DOHH2 (cell line): Measurements from ENCODE around the gene TRAF3IP3.

Experiments used
- H3F3A ChIP-seq: fragments of 200-600 bp; sonication (generic), shearing (Covaris generic); 2 replicates; pipeline ENCODE4 v1.6.0; 2016; ENCODE audit warnings: antibody characterized with exemption, mild to moderate bottlenecking; ENCODE audit not compliant: control insufficient read depth, insufficient read depth
- H3K27ac ChIP-seq: fragments of 200-600 bp; sonication (generic); 2 replicates; pipeline ENCODE4 v1.5.1; 2014; ENCODE audit warnings: low read depth, mild to moderate bottlenecking, low read length, moderate library complexity
- H3K27me3 ChIP-seq: fragments of 200-600 bp; sonication (generic); 2 replicates; pipeline ENCODE4 v1.6.1; 2014; ENCODE audit warnings: mild to moderate bottlenecking, low read length, mixed read lengths; ENCODE audit not compliant: control insufficient read depth
- H3K36me3 ChIP-seq: fragments of 200-600 bp; sonication (generic); 2 replicates; pipeline ENCODE4 v1.6.1; 2014; ENCODE audit warnings: mild to moderate bottlenecking, low read length, moderate library complexity, mixed read lengths; ENCODE audit not compliant: control insufficient read depth
- H3K4me1 ChIP-seq: fragments of 200-600 bp; sonication (generic); 2 replicates; pipeline ENCODE4 v1.6.1; 2014; ENCODE audit warnings: mild to moderate bottlenecking, low read length, mixed read lengths; ENCODE audit not compliant: control insufficient read depth
- H3K4me2 ChIP-seq: fragments of 200-600 bp; sonication (generic); 2 replicates; pipeline ENCODE4 v1.6.0; 2014; ENCODE audit warnings: mild to moderate bottlenecking, low read length, moderate library complexity
- H3K4me3 ChIP-seq: fragments of 200-600 bp; sonication (generic); 2 replicates; pipeline ENCODE4 v1.5.1; 2014; ENCODE audit warnings: mild to moderate bottlenecking, low read length, mixed read lengths
- H3K79me2 ChIP-seq: fragments of 200-600 bp; sonication (generic); 2 replicates; pipeline ENCODE4 v1.6.1; 2014; ENCODE audit warnings: mild to moderate bottlenecking, low read length, mixed read lengths; ENCODE audit not compliant: control insufficient read depth
- H3K9me2 ChIP-seq: fragments of 200-600 bp; sonication (generic); replicated peaks from 2 replicates; pipeline ENCODE4 v1.6.1; 2014; ENCODE audit warnings: mild to moderate bottlenecking, low read length, mixed read lengths; ENCODE audit not compliant: control insufficient read depth
- H3K9me3 ChIP-seq: fragments of 200-600 bp; sonication (generic); 2 replicates; pipeline ENCODE4 v1.6.1; 2014; ENCODE audit warnings: antibody characterized with exemption, low read length, mixed read lengths; ENCODE audit not compliant: control insufficient read depth, insufficient read depth
- H4K20me1 ChIP-seq: fragments of 200-600 bp; sonication (generic); 2 replicates; pipeline ENCODE4 v1.6.0; 2014; ENCODE audit warnings: low read depth, mild to moderate bottlenecking, antibody characterized with exemption, low read length, moderate library complexity; ENCODE audit not compliant: control insufficient read depth, insufficient read depth
- EZH2phosphoT487 ChIP-seq: fragments of 200-600 bp; sonication (generic); IDR thresholded peaks from 2 replicates; pipeline ENCODE4 v1.6.1; 2017; ENCODE audit warnings: borderline replicate concordance, mild to moderate bottlenecking, antibody characterized with exemption, low read length, moderate library complexity, mixed read lengths
- TF ChIP-seq, protein P1 (sequence below): fragments of 200-600 bp; sonication (generic); IDR thresholded peaks from one replicate; pipeline ENCODE4 v1.5.1; 2014; ENCODE audit warnings: antibody characterized with exemption, mild to moderate bottlenecking, low read depth, low read length; ENCODE audit not compliant: poor library complexity, severe bottlenecking

The TRAF3IP3 gene

DNA sequence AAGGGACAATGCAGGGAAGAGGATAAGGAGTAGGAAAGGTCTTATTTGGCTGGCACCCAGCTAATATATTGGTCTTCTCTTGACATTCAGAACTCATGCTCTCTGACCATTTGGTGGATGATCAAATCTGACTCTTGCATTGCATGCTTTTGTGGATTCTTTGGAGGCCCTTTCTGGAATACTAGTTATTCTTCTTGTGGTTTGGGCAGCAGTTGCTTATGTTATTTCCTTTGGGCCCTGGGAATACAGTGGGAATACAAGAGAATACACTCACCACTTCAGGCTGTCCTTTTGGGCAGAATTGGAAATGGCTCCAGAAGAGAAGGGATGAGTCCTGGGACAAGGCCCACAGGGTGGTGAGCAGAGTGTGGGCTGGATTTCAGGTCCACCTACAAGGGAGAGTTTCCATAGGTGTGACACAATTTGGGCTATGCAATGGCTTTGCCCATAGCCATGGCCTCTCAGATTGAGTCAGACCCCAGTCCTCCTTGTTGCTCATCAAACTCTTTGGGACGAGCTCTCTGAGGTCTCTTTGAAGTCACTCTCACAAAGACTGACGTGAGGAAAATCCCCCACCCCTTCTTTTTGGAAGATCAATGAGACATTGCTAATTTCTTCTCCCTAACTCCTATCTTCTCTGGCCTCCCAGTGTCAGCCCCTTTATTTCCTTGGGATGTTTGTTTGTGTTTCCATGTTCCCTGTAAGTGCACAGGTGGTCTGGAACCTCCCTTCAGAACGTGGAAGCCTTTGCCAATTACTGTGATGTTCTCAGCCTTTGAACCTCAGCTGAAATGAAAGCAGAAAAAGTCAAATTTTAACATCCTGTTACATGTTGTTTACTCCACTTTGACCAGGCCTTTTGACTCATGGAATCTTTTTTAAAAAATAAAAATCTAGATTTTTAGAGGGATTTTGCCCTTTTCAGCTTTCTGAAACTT is 31.8 kb upstream of the TRAF3IP3 start:
- Histone ChIP-seq H3F3A (no peaks in the 10 kb centered on the region), H3K4me1 (no peaks in the 10 kb centered on the region), H3K36me3 (no peaks in the 10 kb centered on the region), H3K9me2 (no peaks in the 10 kb centered on the region), H3K27ac (no peak overlapping the region), H3K4me3 (no peak overlapping the region), H3K79me2 (no peaks in the 10 kb centered on the region), H4K20me1 (no peaks in the 10 kb centered on the region), H3K9me3 (no peaks in the 10 kb centered on the region), H3K4me2 (no peak overlapping the region), H3K27me3 (no peaks in the 10 kb centered on the region)
- TF ChIP-seq EZH2phosphoT487: no peak
- TF ChIP-seq, protein P1, sequence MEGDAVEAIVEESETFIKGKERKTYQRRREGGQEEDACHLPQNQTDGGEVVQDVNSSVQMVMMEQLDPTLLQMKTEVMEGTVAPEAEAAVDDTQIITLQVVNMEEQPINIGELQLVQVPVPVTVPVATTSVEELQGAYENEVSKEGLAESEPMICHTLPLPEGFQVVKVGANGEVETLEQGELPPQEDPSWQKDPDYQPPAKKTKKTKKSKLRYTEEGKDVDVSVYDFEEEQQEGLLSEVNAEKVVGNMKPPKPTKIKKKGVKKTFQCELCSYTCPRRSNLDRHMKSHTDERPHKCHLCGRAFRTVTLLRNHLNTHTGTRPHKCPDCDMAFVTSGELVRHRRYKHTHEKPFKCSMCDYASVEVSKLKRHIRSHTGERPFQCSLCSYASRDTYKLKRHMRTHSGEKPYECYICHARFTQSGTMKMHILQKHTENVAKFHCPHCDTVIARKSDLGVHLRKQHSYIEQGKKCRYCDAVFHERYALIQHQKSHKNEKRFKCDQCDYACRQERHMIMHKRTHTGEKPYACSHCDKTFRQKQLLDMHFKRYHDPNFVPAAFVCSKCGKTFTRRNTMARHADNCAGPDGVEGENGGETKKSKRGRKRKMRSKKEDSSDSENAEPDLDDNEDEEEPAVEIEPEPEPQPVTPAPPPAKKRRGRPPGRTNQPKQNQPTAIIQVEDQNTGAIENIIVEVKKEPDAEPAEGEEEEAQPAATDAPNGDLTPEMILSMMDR: no peak

DNA sequence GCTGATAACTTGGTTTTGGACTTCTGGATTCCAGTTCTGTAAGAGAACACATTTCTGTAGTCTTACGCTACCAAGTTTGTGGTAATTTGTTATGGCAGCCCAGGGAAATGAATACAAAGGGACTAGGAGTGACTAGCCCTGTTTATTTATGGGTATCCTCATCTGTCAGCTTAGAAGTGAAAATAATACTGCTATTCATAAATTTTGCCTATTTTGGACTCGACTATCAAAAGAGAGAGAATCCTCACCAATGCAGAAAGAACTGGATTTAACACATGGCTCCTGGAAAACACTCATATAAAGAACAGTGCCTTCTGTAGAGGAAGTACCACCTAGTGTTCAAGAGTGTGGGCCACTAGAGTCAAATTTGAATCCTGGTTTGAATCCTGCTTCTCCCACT is 28.6 kb upstream of the TRAF3IP3 start:
- H3K27me3 ChIP-seq: no peaks in the 10 kb centered on the region
- H3K36me3 ChIP-seq: no peaks in the 10 kb centered on the region
- H3K9me3 ChIP-seq: no peaks in the 10 kb centered on the region
- H3F3A ChIP-seq: no peaks in the 10 kb centered on the region
- no peaks in the 10 kb centered on the region for H4K20me1 ChIP-seq
- H3K9me2 ChIP-seq: no peaks in the 10 kb centered on the region
- H3K4me1 ChIP-seq: no peaks in the 10 kb centered on the region
- H3K4me2 ChIP-seq: no peak overlapping the region
- no peaks in the 10 kb centered on the region for H3K79me2 ChIP-seq
- no peak overlapping the region for H3K4me3 ChIP-seq
- TF ChIP-seq EZH2phosphoT487: no peak
- TF ChIP-seq, protein P1: no peak
- no peak overlapping the region for H3K27ac ChIP-seq

DNA sequence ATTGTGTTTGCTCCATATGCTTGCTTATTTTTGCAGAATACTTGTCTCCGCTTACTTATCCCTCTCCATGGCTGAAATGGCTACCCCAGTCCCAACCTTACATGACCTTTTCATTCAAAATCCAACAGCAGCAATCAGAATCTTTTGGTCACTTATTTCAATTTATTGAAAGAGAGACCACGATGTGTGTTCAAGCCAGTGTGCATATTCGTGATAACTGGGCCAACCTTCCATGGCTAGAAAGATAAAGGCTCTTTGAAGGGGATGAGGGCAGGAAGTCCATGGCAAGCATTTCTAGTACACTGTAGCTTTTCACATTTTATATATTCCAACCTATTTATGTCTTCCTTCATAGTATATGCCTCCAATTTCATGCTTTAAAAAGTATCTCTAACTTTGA is 28.1 kb upstream of the TRAF3IP3 start:
- TF ChIP-seq EZH2phosphoT487: no peak
- TF ChIP-seq, protein P1: no peak
- H3K79me2 ChIP-seq: no peaks in the 10 kb centered on the region
- H3K27me3 ChIP-seq: no peaks in the 10 kb centered on the region
- no peaks in the 10 kb centered on the region for H3K36me3 ChIP-seq
- H3K4me2 ChIP-seq: no peak overlapping the region
- no peak overlapping the region for H3K4me3 ChIP-seq
- no peak overlapping the region for H3K27ac ChIP-seq
- H3K4me1 ChIP-seq: no peaks in the 10 kb centered on the region
- no peaks in the 10 kb centered on the region for H3K9me2 ChIP-seq
- no peaks in the 10 kb centered on the region for H4K20me1 ChIP-seq
- H3F3A ChIP-seq: no peaks in the 10 kb centered on the region
- no peaks in the 10 kb centered on the region for H3K9me3 ChIP-seq
